Body of pancreas (tissue), 4 donors: ENCODE data around the gene RC3H2. TPM values are rescaled to one million over a fixed set of nuclear protein-coding genes. Genes with fewer than 3 reads are reported as not detected.

Experiments used
- ATAC-seq: fragments of 150-250 bp; one replicate; pipeline ENCODE4 v1.9.1; 2016
- DNase-seq, 4 donors: peaks; one replicate each; pipeline ENCODE4 v3.0.0-alpha.2; 2019
- H3K27ac ChIP-seq, 4 donors: fragments of 200-600 bp; sonication (generic); 1 replicate in 3 of 4; 2 replicates in 1 of 4; pipeline versions ENCODE4 v1.5.1 to v1.6.1; 2016 to 2019; ENCODE audit warnings: mild to moderate bottlenecking in 1 of 4, mixed read lengths in 1 of 4, moderate library complexity in 1 of 4
- H3K27me3 ChIP-seq, 2 donors: fragments of 200-600 bp; sonication (generic); one replicate each; pipeline ENCODE4 v1.6.0; 2016; ENCODE audit warnings: mild to moderate bottlenecking in 1 of 2
- H3K36me3 ChIP-seq, 2 donors: fragments of 200-600 bp; sonication (generic); replicated peaks in 1 of 2; 2 replicates each; pipeline ENCODE4 v1.5.1; 2016; ENCODE audit warnings: low read depth in 2 of 2; ENCODE audit not compliant: insufficient read depth in 1 of 2
- H3K4me1 ChIP-seq: fragments of 200-600 bp; sonication (generic); one replicate; pipeline ENCODE4 v1.6.0; 2016
- H3K4me3 ChIP-seq, 2 donors: fragments of 200-600 bp; sonication (generic); 1 replicate in 1 of 2; 2 replicates in 1 of 2; pipeline ENCODE4 v1.5.1; 2016 to 2019
- H3K9me3 ChIP-seq, 3 donors: fragments of 200-600 bp; sonication (generic); 1 replicate in 2 of 3; 2 replicates in 1 of 3; pipeline ENCODE4 v1.5.1; 2016
- POLR2A ChIP-seq, 3 donors: fragments of 450-650 bp; IDR thresholded peaks; one replicate each; pipeline ENCODE4 v1.6.1; 2016; ENCODE audit warnings: antibody characterized with exemption in 3 of 3, mild to moderate bottlenecking in 2 of 3
- WGBS, 2 donors: methylation state at CpG; one replicate each; pipeline ENCODE4 v1.1.5; 2017; 5-methylcytosine and 5-hydroxymethylcytosine counted together
- intact Hi-C: fragments of 100-400 bp; cut with DNase I; formaldehyde crosslinking; loops from one replicate; pipeline ENCODE4 v1.15.1; 2023
- total RNA-seq, 2 donors: library from RNA; depleted of rRNA; stranded (reverse); fragments of >200 nt; gene quantifications; one replicate each; pipeline ENCODE4 v1.1.0, GENCODE V29; 2016
- TF ChIP-seq, protein P1 (sequence below), 7 experiments: fragments of 450-650 bp in 4 of 7; fragments of 200-600 bp in 3 of 7; sonication (generic) in 3 of 7; IDR thresholded peaks; one replicate each; pipeline ENCODE4 v1.5.1; 2016 to 2019; ENCODE audit warnings: antibody characterized with exemption in 7 of 7

Gene RC3H2
- total RNA-seq, 2 donors from 2014 or later: 19.2 to 24.7 TPM

GRCh38 chr9:122949696-122950095 is 44.5 kb upstream of the RC3H2 start:
- H3K27ac ChIP-seq: no peak overlapping the region
- ATAC-seq (no peak), DNase-seq (no peak)
- TF ChIP-seq, protein P1, sequence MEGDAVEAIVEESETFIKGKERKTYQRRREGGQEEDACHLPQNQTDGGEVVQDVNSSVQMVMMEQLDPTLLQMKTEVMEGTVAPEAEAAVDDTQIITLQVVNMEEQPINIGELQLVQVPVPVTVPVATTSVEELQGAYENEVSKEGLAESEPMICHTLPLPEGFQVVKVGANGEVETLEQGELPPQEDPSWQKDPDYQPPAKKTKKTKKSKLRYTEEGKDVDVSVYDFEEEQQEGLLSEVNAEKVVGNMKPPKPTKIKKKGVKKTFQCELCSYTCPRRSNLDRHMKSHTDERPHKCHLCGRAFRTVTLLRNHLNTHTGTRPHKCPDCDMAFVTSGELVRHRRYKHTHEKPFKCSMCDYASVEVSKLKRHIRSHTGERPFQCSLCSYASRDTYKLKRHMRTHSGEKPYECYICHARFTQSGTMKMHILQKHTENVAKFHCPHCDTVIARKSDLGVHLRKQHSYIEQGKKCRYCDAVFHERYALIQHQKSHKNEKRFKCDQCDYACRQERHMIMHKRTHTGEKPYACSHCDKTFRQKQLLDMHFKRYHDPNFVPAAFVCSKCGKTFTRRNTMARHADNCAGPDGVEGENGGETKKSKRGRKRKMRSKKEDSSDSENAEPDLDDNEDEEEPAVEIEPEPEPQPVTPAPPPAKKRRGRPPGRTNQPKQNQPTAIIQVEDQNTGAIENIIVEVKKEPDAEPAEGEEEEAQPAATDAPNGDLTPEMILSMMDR (IDR thresholded peaks at IDR 0.05): no peak
- no peak for TF ChIP-seq POLR2A (IDR thresholded peaks at IDR 0.05)
- WGBS, 2 donors: 67 to 68% methylated on average over 1 of the region's 1 CpG
- H3K4me3 ChIP-seq: no peak overlapping the region
- no peaks in the 10 kb centered on the region for H3K27me3 ChIP-seq
- intact Hi-C loops: no loop called here
- no peaks in the 10 kb centered on the region for H3K36me3 ChIP-seq
- peaks cover 52% of the 10 kb centered on the region for H3K4me1 ChIP-seq
- no peaks in the 10 kb centered on the region for H3K9me3 ChIP-seq

DNA sequence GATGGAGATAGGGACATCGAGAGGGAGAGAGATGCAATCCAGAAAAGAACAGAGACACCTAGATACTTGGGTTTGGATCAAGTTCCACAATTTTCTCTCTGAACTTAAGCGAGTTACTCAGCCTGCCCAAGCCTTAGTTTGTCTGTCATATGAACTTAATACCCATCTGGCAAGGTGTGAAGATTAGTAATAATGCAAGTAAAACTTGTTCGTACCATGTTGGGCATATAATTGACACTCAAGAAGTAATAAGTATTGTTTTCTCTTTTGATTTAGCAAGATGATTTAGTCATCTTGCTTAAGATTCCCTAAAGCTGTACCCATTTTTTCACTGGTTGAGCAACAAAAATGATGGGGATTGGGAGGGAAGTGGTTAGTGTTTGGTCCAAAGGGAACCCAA is 43.2 kb upstream of the RC3H2 start:
- 80 to 83% methylated on average over 3 of the region's 3 CpGs for whole genome bisulfite sequencing, 2 donors
- Histone ChIP-seq H3K27ac (peak overlapping the region in 2 of 4 donors; percentile 16 to 50), H3K4me1 (peaks cover 50% of the 10 kb centered on the region)

GRCh38 chr9:122946461-122947005 is 41.4 kb upstream of the RC3H2 start:
- H3K27me3 ChIP-seq: no peaks in the 10 kb centered on the region
- no peak overlapping the region for H3K4me3 ChIP-seq
- no peaks in the 10 kb centered on the region for H3K9me3 ChIP-seq
- intact Hi-C loops: no loop called here
- no peaks in the 10 kb centered on the region for H3K36me3 ChIP-seq
- WGBS, 2 donors: 13 to 14% methylated on average over 1 of the region's 1 CpG
- DNase-seq: no peak
- peak overlapping the region in 1 of 4 donors; percentile 50 for H3K27ac ChIP-seq
- TF ChIP-seq, protein P1 (IDR thresholded peaks at IDR 0.05): no peak
- no peak for TF ChIP-seq POLR2A (IDR thresholded peaks at IDR 0.05)
- ATAC-seq: no peak
- H3K4me1 ChIP-seq: peaks cover 56% of the 10 kb centered on the region

More for the DNA sequence above, 43.2 kb upstream of the RC3H2 start:
- ATAC-seq (no peak), DNase-seq (no peak)
- Histone ChIP-seq H3K36me3 (no peaks in the 10 kb centered on the region), H3K27me3 (no peaks in the 10 kb centered on the region), H3K4me3 (no peak overlapping the region), H3K9me3 (no peaks in the 10 kb centered on the region)
- TF ChIP-seq POLR2A (IDR thresholded peaks at IDR 0.05): no peak
- TF ChIP-seq, protein P1 (IDR thresholded peaks at IDR 0.05): no peak
- intact Hi-C loops: no loop called here

DNA sequence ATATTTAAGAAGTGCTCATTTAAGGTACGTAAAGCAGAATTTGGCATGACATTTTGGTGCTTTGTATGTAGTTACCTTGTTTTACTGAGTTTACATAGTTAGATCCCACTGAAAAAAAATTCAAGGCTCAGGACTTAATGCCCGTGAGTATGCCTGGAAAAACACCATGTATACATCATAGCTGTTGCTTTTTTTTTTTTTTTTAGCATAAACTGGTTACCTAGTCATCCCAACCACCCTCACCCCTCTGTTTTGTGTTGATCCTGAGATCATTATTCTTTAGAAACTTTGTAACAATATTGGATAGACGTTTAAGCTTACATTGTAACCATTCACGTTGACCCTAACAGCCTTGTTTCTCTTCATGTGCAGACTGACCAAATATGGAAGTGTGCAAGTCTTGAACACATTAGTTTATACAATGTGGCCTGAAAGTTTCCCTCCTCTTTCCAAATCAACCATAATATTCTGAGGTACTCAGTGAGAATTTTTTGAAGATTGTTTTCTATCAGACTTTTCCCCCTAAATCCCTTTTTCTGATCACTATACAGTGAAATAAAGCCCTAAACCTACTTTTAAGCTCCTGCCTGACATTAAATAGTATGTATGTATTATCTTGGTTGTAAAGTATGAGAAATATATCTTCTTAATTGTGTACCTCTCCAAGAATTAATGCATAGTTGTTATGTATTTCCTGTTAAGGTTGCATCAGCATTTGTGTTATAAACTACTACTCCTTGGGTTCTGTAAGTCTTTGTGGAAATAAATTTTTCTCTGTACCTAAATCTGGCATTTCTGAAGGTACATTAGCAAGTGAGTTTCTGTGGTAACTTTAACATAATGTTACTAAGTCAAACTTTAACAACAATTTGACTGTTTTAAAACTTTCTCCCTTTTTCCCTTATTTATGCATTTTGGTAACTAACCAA is 40.1 kb upstream of the RC3H2 start:
- H3K36me3 ChIP-seq: no peaks in the 10 kb centered on the region
- H3K4me1 ChIP-seq: peaks cover 46% of the 10 kb centered on the region
- ATAC-seq (no peak), DNase-seq (no peak)
- no peaks in the 10 kb centered on the region for H3K9me3 ChIP-seq
- 67 to 77% methylated on average over 4 of the region's 4 CpGs for WGBS, 2 donors
- no peak overlapping the region for H3K4me3 ChIP-seq
- no peak overlapping the region for H3K27ac ChIP-seq
- intact Hi-C loops: no loop called here
- H3K27me3 ChIP-seq: no peaks in the 10 kb centered on the region
- TF ChIP-seq POLR2A (IDR thresholded peaks at IDR 0.05): no peak
- TF ChIP-seq, protein P1 (IDR thresholded peaks at IDR 0.05): no peak
